PC-3 (cell line): ENCODE data around the gene SLC5A9. TPM values are rescaled to one million over a fixed set of nuclear protein-coding genes. Genes with fewer than 3 reads are reported as not detected.

Experiments used
- ATAC-seq: fragments of 200-7000 bp; cut with Tn5 transposase; 2 replicates; pipeline ENCODE4 v1.9.1; 2020; ENCODE audit warnings: mild to moderate bottlenecking, moderate library complexity
- BruUV-seq: library from RNA; stranded (reverse); fragments of 400-500 nt; replicated peaks from 2 replicates; lab custom pipeline; 2021; lab: Mats Ljungman, UMichigan
- CTCF ChIA-PET: fragments of 300-600 bp; sonication (Branson Sonifier 250); formaldehyde crosslinking; loops from one replicate; lab custom pipeline; 2022; ENCODE audit warnings: antibody characterized with exemption; lab: Charles Lee
- POLR2A ChIA-PET: fragments of 300-600 bp; sonication (Branson Sonifier 250); formaldehyde crosslinking; loops from one replicate; lab custom pipeline; 2022; ENCODE audit warnings: antibody characterized with exemption; ENCODE audit not compliant: unreplicated experiment; lab: Charles Lee
- DNase-seq: peaks from one replicate; pipeline ENCODE4 v3.0.0-alpha.2; 2015
- H2AFZ ChIP-seq: fragments of 300-600 bp; sonication (generic); 2 replicates; pipeline ENCODE4 v1.6.0; 2016; ENCODE audit warnings: antibody characterized with exemption, low read length
- H3F3A ChIP-seq: fragments of 300-600 bp; sonication (generic); one replicate; pipeline ENCODE4 v1.6.0; 2017; ENCODE audit warnings: antibody characterized with exemption, low read length, control low read depth, mild to moderate bottlenecking; ENCODE audit not compliant: unreplicated experiment
- H3K27ac ChIP-seq: fragments of 300-600 bp; sonication (generic); 2 replicates; pipeline ENCODE4 v1.5.1; 2016; ENCODE audit warnings: mild to moderate bottlenecking, low read length
- H3K27me3 ChIP-seq: fragments of 300-600 bp; sonication (generic); 2 replicates; pipeline ENCODE4 v1.6.1; 2016; ENCODE audit warnings: low read length, mixed read lengths
- H3K36me3 ChIP-seq: fragments of 300-600 bp; sonication (generic); 2 replicates; pipeline ENCODE4 v1.6.1; 2016; ENCODE audit warnings: low read depth, mixed run types, low read length, mixed read lengths
- H3K4me1 ChIP-seq: fragments of 300-600 bp; sonication (generic); 2 replicates; pipeline ENCODE4 v1.5.1; 2016; ENCODE audit warnings: low read length; ENCODE audit not compliant: insufficient read depth
- H3K4me2 ChIP-seq: fragments of 300-600 bp; sonication (generic); 2 replicates; pipeline ENCODE4 v1.6.0; 2016; ENCODE audit warnings: low read length
- H3K4me3 ChIP-seq: fragments of 300-600 bp; sonication (generic); 2 replicates; pipeline ENCODE4 v1.5.1; 2016; ENCODE audit warnings: mild to moderate bottlenecking, low read length, mixed read lengths
- H3K79me2 ChIP-seq: fragments of 300-600 bp; sonication (generic); 2 replicates; pipeline ENCODE4 v1.6.1; 2017; ENCODE audit warnings: low read length, mixed read lengths
- H3K9ac ChIP-seq: fragments of 300-600 bp; sonication (generic); 2 replicates; pipeline ENCODE4 v1.6.0; 2016; ENCODE audit warnings: mild to moderate bottlenecking, low read length
- H3K9me2 ChIP-seq: fragments of 300-600 bp; sonication (generic); replicated peaks from 2 replicates; pipeline ENCODE4 v1.6.1; 2016; ENCODE audit warnings: mixed run types, low read length, mixed read lengths
- H3K9me3 ChIP-seq: fragments of 300-600 bp; sonication (generic); 2 replicates; pipeline ENCODE4 v1.6.1; 2016; ENCODE audit warnings: low read length, mixed read lengths
- H4K20me1 ChIP-seq: fragments of 300-600 bp; sonication (generic); 2 replicates; pipeline ENCODE4 v1.6.1; 2016; ENCODE audit warnings: low read length, mixed read lengths
- CTCF ChIP-seq: fragments of 300-600 bp; sonication (generic); conservative IDR thresholded peaks from 2 replicates; pipeline ENCODE4 v1.5.1; 2017; ENCODE audit warnings: antibody characterized with exemption, low read depth, mild to moderate bottlenecking, low read length
- EZH2 ChIP-seq: fragments of 300-600 bp; sonication (generic); IDR thresholded peaks from one replicate; pipeline ENCODE4 v1.6.1; 2017; ENCODE audit warnings: antibody characterized with exemption, mild to moderate bottlenecking, low read length; ENCODE audit not compliant: unreplicated experiment
- EZH2phosphoT487 ChIP-seq: fragments of 300-600 bp; sonication (generic); IDR thresholded peaks from 2 replicates; pipeline ENCODE4 v1.6.1; 2018; ENCODE audit warnings: mild to moderate bottlenecking, antibody characterized with exemption, low read length, borderline replicate concordance
- intact Hi-C: fragments of 100-400 bp; cut with micrococcal nuclease; formaldehyde crosslinking; loops from 2 replicates; pipeline ENCODE4 v1.9.0; 2023
- total RNA-seq: library from RNA; depleted of rRNA; stranded (reverse); fragments of >200 nt; gene quantifications from 2 replicates; pipeline ENCODE4 v1.2.3, GENCODE V29; 2014; rRNA removed

The SLC5A9 gene
- total RNA-seq, 1 experiment from 2014 or later: not detected

GRCh38 chr1:48294656-48295055 lies 72.1 kb downstream of the SLC5A9 start:
- no peak overlapping the region for H3K9ac ChIP-seq
- intact Hi-C loops: no loop called here
- ChIA-PET CTCF (no interaction called here), POLR2A (no interaction called here)
- no peak for DNase-seq
- no peaks in the 10 kb centered on the region for H4K20me1 ChIP-seq
- no peak overlapping the region for H2AFZ ChIP-seq
- ATAC-seq: no peak
- H3K9me2 ChIP-seq: no peaks in the 10 kb centered on the region
- H3K4me1 ChIP-seq: no peaks in the 10 kb centered on the region
- no peaks in the 10 kb centered on the region for H3K79me2 ChIP-seq
- TF ChIP-seq CTCF (no peak), EZH2phosphoT487 (no peak), EZH2 (no peak)
- H3K9me3 ChIP-seq: no peaks in the 10 kb centered on the region
- H3K4me2 ChIP-seq: no peak overlapping the region
- no peaks in the 10 kb centered on the region for H3F3A ChIP-seq
- no peaks in the 10 kb centered on the region for H3K27me3 ChIP-seq
- no peak overlapping the region for H3K27ac ChIP-seq
- no TSS peak for BruUV-seq
- H3K4me3 ChIP-seq: no peak overlapping the region
- H3K36me3 ChIP-seq: no peaks in the 10 kb centered on the region

Other genes starting within 250 kb of the SLC5A9 start
- gene TRABD2B, start 225.3 kb upstream of the SLC5A9 start, total RNA-seq: 0.44 and 0.63 TPM in 2 replicates
- gene SPATA6, start 249.5 kb downstream of the SLC5A9 start, total RNA-seq: 0.40 and 2.8 TPM in 2 replicates